ENCODE measurements around the gene ATP6V1G3. TPM values are rescaled to one million over a fixed set of nuclear protein-coding genes. Genes with fewer than 3 reads are reported as not detected.
"Not testable (repeated sequence)": the region's sequence is repeated elsewhere in the genome, so short reads cannot be mapped to it uniquely, and the experiment has no call there.

The ATP6V1G3 gene
- total and polyA plus RNA-seq, 11 donors, result not detected

DNA sequence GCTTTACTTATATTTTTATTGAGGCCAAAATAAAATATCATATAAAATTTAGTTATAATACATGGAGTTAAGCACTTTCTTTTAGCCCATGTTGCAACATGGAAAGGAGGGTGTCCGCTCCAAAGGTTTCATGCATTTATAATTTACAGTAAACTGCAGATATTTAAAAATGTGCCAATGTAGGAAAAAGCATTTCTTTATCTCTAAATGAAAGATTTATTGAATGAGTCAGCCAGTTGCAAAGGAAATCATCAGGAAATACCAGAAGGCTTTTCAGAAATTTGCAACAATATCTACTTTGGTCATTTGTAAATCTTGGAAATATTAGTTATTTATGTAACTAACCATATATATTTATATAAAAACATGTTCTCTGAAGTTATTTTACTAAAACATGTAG, 12.1 kb downstream of the ATP6V1G3 start:
- TF ChIP-seq, protein P1, sequence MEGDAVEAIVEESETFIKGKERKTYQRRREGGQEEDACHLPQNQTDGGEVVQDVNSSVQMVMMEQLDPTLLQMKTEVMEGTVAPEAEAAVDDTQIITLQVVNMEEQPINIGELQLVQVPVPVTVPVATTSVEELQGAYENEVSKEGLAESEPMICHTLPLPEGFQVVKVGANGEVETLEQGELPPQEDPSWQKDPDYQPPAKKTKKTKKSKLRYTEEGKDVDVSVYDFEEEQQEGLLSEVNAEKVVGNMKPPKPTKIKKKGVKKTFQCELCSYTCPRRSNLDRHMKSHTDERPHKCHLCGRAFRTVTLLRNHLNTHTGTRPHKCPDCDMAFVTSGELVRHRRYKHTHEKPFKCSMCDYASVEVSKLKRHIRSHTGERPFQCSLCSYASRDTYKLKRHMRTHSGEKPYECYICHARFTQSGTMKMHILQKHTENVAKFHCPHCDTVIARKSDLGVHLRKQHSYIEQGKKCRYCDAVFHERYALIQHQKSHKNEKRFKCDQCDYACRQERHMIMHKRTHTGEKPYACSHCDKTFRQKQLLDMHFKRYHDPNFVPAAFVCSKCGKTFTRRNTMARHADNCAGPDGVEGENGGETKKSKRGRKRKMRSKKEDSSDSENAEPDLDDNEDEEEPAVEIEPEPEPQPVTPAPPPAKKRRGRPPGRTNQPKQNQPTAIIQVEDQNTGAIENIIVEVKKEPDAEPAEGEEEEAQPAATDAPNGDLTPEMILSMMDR (IDR thresholded peaks at IDR 0.05), result no peak
- TF ChIP-seq POLR2A (IDR thresholded peaks at IDR 0.05), result no peak
- ATAC-seq (no peak), DNase-seq (no peak)
- Histone ChIP-seq H3K4me1 (peaks cover 0 to 9% (median 0%) of the 10 kb centered on the region in 12 donors), H3K27me3 (no peaks in the 10 kb centered on the region), H3K36me3 (no peaks in the 10 kb centered on the region), H3K27ac (no peak overlapping the region), H3K9me3 (no peaks in the 10 kb centered on the region), H3K4me3 (no peak overlapping the region)
- intact Hi-C loops (cut with DNase I), result no loop called here
- 40 to 88% (median 81%) methylated on average over 1 of the region's 1 CpG for WGBS, 4 donors

DNA sequence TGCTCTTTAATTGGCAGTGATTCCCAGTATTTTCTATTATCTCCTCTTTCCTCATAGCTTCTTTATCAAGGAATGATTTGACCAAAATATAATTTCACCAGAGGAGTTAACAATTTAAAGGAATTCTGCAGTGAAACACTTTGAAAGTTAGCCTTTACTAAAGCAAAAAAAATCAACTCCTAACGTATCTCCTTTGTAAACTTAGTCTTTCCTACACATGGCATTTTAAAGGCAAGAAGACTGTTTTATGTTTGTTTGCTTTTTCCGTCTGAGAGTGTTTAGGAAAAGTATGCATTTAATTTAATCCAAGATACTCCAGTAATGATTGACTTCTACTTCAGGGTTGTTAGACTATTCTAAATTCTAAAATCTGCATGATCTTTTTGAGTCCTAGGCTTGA, 15.9 kb downstream of the ATP6V1G3 start:
- intact Hi-C loops (cut with DNase I), result no loop called here
- ATAC-seq (no peak), DNase-seq (no peak)
- H3K4me3 ChIP-seq, result no peak overlapping the region
- peaks cover 0 to 10% (median 0%) of the 10 kb centered on the region in 12 donors for H3K4me1 ChIP-seq
- H3K9me3 ChIP-seq, result no peaks in the 10 kb centered on the region
- no peak for TF ChIP-seq POLR2A (IDR thresholded peaks at IDR 0.05)
- TF ChIP-seq, protein P1 (IDR thresholded peaks at IDR 0.05), result no peak
- no peaks in the 10 kb centered on the region for H3K36me3 ChIP-seq
- no peaks in the 10 kb centered on the region for H3K27me3 ChIP-seq
- 75 to 81% (median 77%) methylated on average over 2 of the region's 2 CpGs for WGBS, 4 donors
- no peak overlapping the region for H3K27ac ChIP-seq

DNA sequence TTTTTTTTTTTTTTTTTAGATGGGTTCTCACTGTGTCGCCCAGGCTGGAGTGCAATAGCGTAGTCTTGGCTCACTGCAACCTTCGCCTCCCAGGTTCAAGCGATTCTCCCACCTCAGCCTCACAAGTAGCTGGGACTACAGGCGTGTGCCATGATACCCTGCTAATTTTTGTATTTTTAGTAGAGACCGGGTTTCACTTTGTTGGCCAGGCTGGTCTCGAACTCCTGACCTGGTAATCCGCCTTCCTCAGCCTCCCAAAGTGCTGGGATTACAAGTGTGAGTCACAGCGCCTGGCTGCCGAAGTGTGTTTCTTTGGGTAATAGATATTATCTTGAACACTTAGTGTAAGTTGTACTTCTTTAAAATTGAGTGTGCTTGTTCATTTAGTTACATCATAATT, 16.4 kb downstream of the ATP6V1G3 start:
- WGBS, 4 donors, result 80 to 88% (median 82%) methylated on average over 10 of the region's 10 CpGs
- intact Hi-C loops (cut with DNase I); H3K36me3 ChIP-seq; ATAC-seq; DNase-seq; H3K27me3 ChIP-seq; H3K9me3 ChIP-seq; H3K4me1 ChIP-seq: not testable (repeated sequence)
- H3K27ac ChIP-seq, result peak overlapping the region in 1 of 12 donors; percentile 40
- peak overlapping the region in 1 of 12 donors; percentile 2 for H3K4me3 ChIP-seq

DNA sequence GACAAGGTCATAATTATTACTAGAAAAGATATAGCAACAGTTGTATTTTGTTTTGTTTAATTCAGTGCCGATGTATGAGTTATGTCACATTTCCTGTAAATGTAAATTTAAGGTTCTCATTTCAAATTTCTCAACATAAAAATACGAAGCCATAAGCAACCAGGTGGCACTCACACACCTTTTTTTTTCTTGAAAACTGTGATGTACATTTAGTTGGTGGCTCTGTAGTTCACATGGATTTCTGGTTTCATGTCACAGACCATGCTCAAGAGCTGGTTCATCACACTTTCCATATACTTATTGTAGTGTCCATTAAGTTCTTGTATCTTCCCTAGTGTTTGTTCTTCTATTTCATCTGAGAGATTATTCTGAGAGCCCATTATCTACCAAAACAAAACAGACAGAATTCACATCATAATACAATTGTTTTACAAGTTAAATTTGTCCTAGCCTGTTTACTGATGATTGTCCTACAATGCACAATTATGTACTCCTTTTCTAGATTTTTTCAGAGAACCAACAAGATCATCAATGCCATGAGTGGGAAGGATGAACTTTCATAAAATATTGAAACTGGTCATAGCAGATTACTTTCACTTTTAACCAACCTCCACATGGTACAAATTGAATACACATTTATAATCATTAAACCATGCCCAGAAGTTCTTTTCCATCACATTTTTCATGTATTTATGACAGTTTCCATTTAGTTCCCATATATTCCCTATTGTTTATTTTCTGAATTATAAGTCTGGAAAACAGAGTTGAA, 17.1 kb downstream of the ATP6V1G3 start:
- intact Hi-C loops (cut with DNase I), result no loop called here
- ATAC-seq (no peak), DNase-seq (no peak)
- Histone ChIP-seq H3K36me3 (no peaks in the 10 kb centered on the region), H3K4me1 (peaks cover 0 to 7% (median 0%) of the 10 kb centered on the region in 12 donors), H3K4me3 (peak overlapping the region in 1 of 12 donors; percentile 2), H3K27ac (peak overlapping the region in 1 of 12 donors; percentile 40), H3K27me3 (no peaks in the 10 kb centered on the region), H3K9me3 (no peaks in the 10 kb centered on the region)
- 68 to 77% (median 74%) methylated on average over 2 of the region's 2 CpGs for WGBS, 4 donors
- TF ChIP-seq POLR2A (IDR thresholded peaks at IDR 0.05), result no peak
- TF ChIP-seq, protein P1 (IDR thresholded peaks at IDR 0.05), result no peak
